IMR-90 (cell line): ENCODE results near the gene NXN. TPM values are rescaled to one million over a fixed set of nuclear protein-coding genes. Genes with fewer than 3 reads are reported as not detected.
A peak's percentile ranks its signal among the peaks of the same experiment; 100 is the strongest.
"Not testable (repeated sequence)": the region's sequence is repeated elsewhere in the genome, so short reads cannot be mapped to it uniquely, and the experiment has no call there.

Experiments
- ATAC-seq: fragments of 200-7000 bp; cut with Tn5 transposase; 2 replicates; pipeline ENCODE4 v1.9.1; 2020; ENCODE audit warnings: low read depth, mild to moderate bottlenecking, moderate library complexity
- BruUV-seq: library from RNA; stranded (reverse); fragments of 400-500 nt; replicated peaks from 2 replicates; lab custom pipeline; 2021; lab: Mats Ljungman, UMichigan
- CTCF ChIA-PET: fragments of 300-600 bp; formaldehyde crosslinking; extraction: SDS; loops from one replicate; lab custom pipeline; 2021; ENCODE audit warnings: antibody characterized with exemption; lab: Yijun Ruan, JAX
- POLR2A ChIA-PET: fragments of 300-600 bp; sonication (Branson Sonifier 250); formaldehyde crosslinking; loops from one replicate; lab custom pipeline; 2022; ENCODE audit warnings: antibody characterized with exemption; ENCODE audit not compliant: unreplicated experiment; lab: Charles Lee
- DNase-seq: peaks from one replicate; pipeline ENCODE4 v3.0.0; 2013
- H2AFZ ChIP-seq: replicated peaks from 2 replicates; pipeline ENCODE3; 2013; ENCODE audit warnings: low read length, mild to moderate bottlenecking; ENCODE audit not compliant: poor library complexity
- H2AK5ac ChIP-seq: 2 replicates; pipeline ENCODE4 v1.6.1; 2013; ENCODE audit warnings: low read depth, low read length, inconsistent platforms
- H2AK9ac ChIP-seq: replicated peaks from 2 replicates; pipeline ENCODE3; 2013; ENCODE audit warnings: mild to moderate bottlenecking, low read depth, low read length, moderate library complexity; ENCODE audit not compliant: poor library complexity
- H2BK120ac ChIP-seq: 2 replicates; pipeline ENCODE4 v1.6.1; 2013; ENCODE audit warnings: low read depth, low read length, inconsistent platforms
- H2BK15ac ChIP-seq: 3 replicates; pipeline ENCODE4 v1.6.1; 2013; ENCODE audit warnings: low read depth, low read length, inconsistent platforms
- H2BK20ac ChIP-seq: 2 replicates; pipeline ENCODE4 v1.6.1; 2013; ENCODE audit warnings: low read depth, mild to moderate bottlenecking, inconsistent platforms, low read length, moderate library complexity
- H2BK5ac ChIP-seq: 2 replicates; pipeline ENCODE4 v1.6.1; 2013; ENCODE audit warnings: mild to moderate bottlenecking, low read depth, low read length, inconsistent platforms; ENCODE audit not compliant: poor library complexity, severe bottlenecking
- H3K14ac ChIP-seq: replicated peaks from 2 replicates; pipeline ENCODE4 v1.6.1; 2013; ENCODE audit warnings: low read depth, low read length, inconsistent platforms
- H3K18ac ChIP-seq: 2 replicates; pipeline ENCODE4 v1.6.1; 2013; ENCODE audit warnings: low read depth, low read length, control low read depth
- H3K23ac ChIP-seq: 2 replicates; pipeline ENCODE4 v1.6.1; 2013; ENCODE audit warnings: low read depth, low read length, inconsistent platforms
- H3K27ac ChIP-seq: 2 replicates; pipeline ENCODE4 v1.5.1; 2013; ENCODE audit warnings: mild to moderate bottlenecking, control low read depth, low read length; ENCODE audit not compliant: insufficient read depth
- H3K27me3 ChIP-seq: 2 replicates; pipeline ENCODE4 v1.6.1; 2013; ENCODE audit warnings: low read length; ENCODE audit not compliant: control insufficient read depth, insufficient read depth
- H3K36me3 ChIP-seq: 2 replicates; pipeline ENCODE4 v1.6.1; 2013; ENCODE audit warnings: low read length, mixed read lengths; ENCODE audit not compliant: control insufficient read depth, insufficient read depth
- H3K4ac ChIP-seq: 2 replicates; pipeline ENCODE4 v1.6.1; 2013; ENCODE audit warnings: low read depth, low read length, inconsistent platforms
- H3K4me1 ChIP-seq: 2 replicates; pipeline ENCODE4 v1.6.1; 2013; ENCODE audit warnings: low read length, mixed read lengths; ENCODE audit not compliant: control insufficient read depth, insufficient read depth
- H3K4me2 ChIP-seq: 2 replicates; pipeline ENCODE4 v1.6.1; 2013; ENCODE audit warnings: low read depth, mild to moderate bottlenecking, control low read depth, low read length, moderate library complexity
- H3K4me3 ChIP-seq: 2 replicates; pipeline ENCODE4 v1.5.1; 2013; ENCODE audit warnings: low read depth, mild to moderate bottlenecking, control low read depth, low read length, moderate library complexity; ENCODE audit not compliant: insufficient read depth
- H3K56ac ChIP-seq: 2 replicates; pipeline ENCODE4 v1.6.1; 2013; ENCODE audit warnings: low read length, inconsistent platforms; ENCODE audit not compliant: insufficient read depth; ENCODE audit errors: extremely low read depth
- H3K79me1 ChIP-seq, 2 experiments: 2 replicates each; pipeline ENCODE4 v1.6.1; 2013; ENCODE audit warnings: low read length in 2 of 2, inconsistent platforms in 1 of 2, low read depth in 1 of 2
- H3K9ac ChIP-seq: 2 replicates; pipeline ENCODE4 v1.6.1; 2013; ENCODE audit warnings: low read depth, low read length, control low read depth
- H3K9me1 ChIP-seq: 2 replicates; pipeline ENCODE4 v1.6.1; 2013; ENCODE audit warnings: low read length, inconsistent platforms; ENCODE audit not compliant: insufficient read depth
- H3K9me3 ChIP-seq: 2 replicates; pipeline ENCODE4 v1.6.1; 2013; ENCODE audit warnings: low read length; ENCODE audit not compliant: control insufficient read depth, insufficient read depth
- H4K20me1 ChIP-seq: 2 replicates; pipeline ENCODE4 v1.6.1; 2013; ENCODE audit warnings: low read length, inconsistent platforms; ENCODE audit not compliant: insufficient read depth
- H4K5ac ChIP-seq: 2 replicates; pipeline ENCODE4 v1.6.1; 2013; ENCODE audit warnings: mild to moderate bottlenecking, low read depth, low read length, control low read depth
- H4K8ac ChIP-seq, 2 experiments: 2 replicates each; pipeline ENCODE4 v1.6.1; 2013; ENCODE audit warnings: low read depth in 2 of 2, low read length in 2 of 2, control low read depth in 1 of 2, inconsistent platforms in 1 of 2
- H4K91ac ChIP-seq: 2 replicates; pipeline ENCODE4 v1.6.1; 2013; ENCODE audit warnings: low read depth, low read length, inconsistent platforms; ENCODE audit not compliant: insufficient read depth
- WGBS, 2 experiments: methylation state at CpG; one replicate each; pipeline versions ENCODE4 v1.1.5 to v1.1.7; 2013; ENCODE audit warnings: missing lambda C conversion rate in 2 of 2; ENCODE audit not compliant: insufficient read length in 1 of 2; ENCODE audit errors: extremely low coverage in 2 of 2; 5-methylcytosine and 5-hydroxymethylcytosine counted together
- dilution Hi-C: fragments of 300-500 bp; cut with HindIII; formaldehyde crosslinking; loops from one replicate; pipeline ENCODE4 v1.14.3; 2018; ENCODE audit warnings: low sequenced_read_pairs; ENCODE audit not compliant: unreplicated experiment
- in situ Hi-C: fragments of 300-500 bp; cut with MboI; formaldehyde crosslinking; loops from 3 replicates; pipeline ENCODE4 v1.14.3; 2019; ENCODE audit warnings: low sequenced_read_pairs, inconsistent platforms, mixed read lengths
- intact Hi-C: fragments of 100-400 bp; cut with micrococcal nuclease; formaldehyde crosslinking; loops from 2 replicates; pipeline ENCODE4 v1.10.0; 2022
- polyA plus RNA-seq, 3 experiments: library from polyadenylated mRNA; depleted of rRNA; stranded (reverse); fragments of >200 nt; gene quantifications; 2 replicates each; pipeline ENCODE4 v1.2.3, GENCODE V29; 2012; ENCODE audit warnings: low replicate concordance in 1 of 3
- total RNA-seq: library from RNA; depleted of rRNA; stranded (reverse); fragments of >200 nt; gene quantifications from 2 replicates; pipeline ENCODE4 v1.2.3, GENCODE V29; 2012
- TF ChIP-seq, protein P1 (sequence below): conservative IDR thresholded peaks from 2 replicates; pipeline ENCODE4 v1.5.1; 2012; ENCODE audit warnings: mild to moderate bottlenecking, low read depth, low read length, improper control_type of control experiment

Gene NXN
- total and polyA plus RNA-seq, 2 of the 4 experiments (the other 2 are of a cell fraction), result 52.5 to 116 TPM

GRCh38 chr17:996554-997344, 17.2 kb upstream of the NXN start, which contains the start of gene TIMM22 (continued):
- TF ChIP-seq, protein P1, sequence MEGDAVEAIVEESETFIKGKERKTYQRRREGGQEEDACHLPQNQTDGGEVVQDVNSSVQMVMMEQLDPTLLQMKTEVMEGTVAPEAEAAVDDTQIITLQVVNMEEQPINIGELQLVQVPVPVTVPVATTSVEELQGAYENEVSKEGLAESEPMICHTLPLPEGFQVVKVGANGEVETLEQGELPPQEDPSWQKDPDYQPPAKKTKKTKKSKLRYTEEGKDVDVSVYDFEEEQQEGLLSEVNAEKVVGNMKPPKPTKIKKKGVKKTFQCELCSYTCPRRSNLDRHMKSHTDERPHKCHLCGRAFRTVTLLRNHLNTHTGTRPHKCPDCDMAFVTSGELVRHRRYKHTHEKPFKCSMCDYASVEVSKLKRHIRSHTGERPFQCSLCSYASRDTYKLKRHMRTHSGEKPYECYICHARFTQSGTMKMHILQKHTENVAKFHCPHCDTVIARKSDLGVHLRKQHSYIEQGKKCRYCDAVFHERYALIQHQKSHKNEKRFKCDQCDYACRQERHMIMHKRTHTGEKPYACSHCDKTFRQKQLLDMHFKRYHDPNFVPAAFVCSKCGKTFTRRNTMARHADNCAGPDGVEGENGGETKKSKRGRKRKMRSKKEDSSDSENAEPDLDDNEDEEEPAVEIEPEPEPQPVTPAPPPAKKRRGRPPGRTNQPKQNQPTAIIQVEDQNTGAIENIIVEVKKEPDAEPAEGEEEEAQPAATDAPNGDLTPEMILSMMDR, result peak; percentile 95

DNA sequence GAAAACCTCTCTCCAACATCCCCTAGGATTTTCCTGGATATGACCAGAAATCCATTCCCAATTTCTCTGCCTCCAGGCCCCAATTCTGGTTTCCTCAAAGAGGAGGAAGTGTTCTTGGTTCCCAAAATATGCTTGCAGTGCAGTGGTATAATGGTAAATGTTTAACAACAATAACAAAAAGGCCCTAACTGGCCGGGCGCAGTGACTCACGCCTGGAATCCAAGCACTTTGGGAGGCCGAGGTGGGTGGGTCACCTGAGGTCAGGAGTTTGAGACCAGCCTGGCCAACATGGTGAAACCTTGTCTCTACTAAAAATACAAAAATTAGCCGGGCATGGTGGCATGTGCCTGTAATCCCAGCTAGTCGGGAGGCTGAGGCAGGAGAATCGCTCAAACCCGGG, 15.7 kb upstream of the NXN start:
- H2BK5ac ChIP-seq, H4K5ac ChIP-seq, in situ Hi-C loops, ATAC-seq, H3K18ac ChIP-seq, H3K9me3 ChIP-seq, H3K4me1 ChIP-seq, H2BK15ac ChIP-seq, H3K9ac ChIP-seq, H3K4ac ChIP-seq, H2AK9ac ChIP-seq, H4K8ac ChIP-seq, H3K36me3 ChIP-seq, H3K4me2 ChIP-seq, BruUV-seq, H3K23ac ChIP-seq, H3K56ac ChIP-seq, H3K27me3 ChIP-seq, H2AFZ ChIP-seq, POLR2A ChIA-PET, H2AK5ac ChIP-seq, H2BK120ac ChIP-seq, H2BK20ac ChIP-seq, H3K4me3 ChIP-seq, H3K27ac ChIP-seq, H3K14ac ChIP-seq, H3K9me1 ChIP-seq, H4K91ac ChIP-seq, DNase-seq: not testable (repeated sequence)
- WGBS, 2 experiments, result 96% methylated on average over 4 of the region's 8 CpGs; no CpG with 5 or more reads in 1 of the 2 experiments
- peaks cover 21 to 29% of the 10 kb centered on the region in 2 experiments for H3K79me1 ChIP-seq
- intact Hi-C loops, result loop anchor here (5.0 kb wide), 2 partner anchors 583 to 853 kb away; a partner anchor contains a TSS
- dilution Hi-C loops, result loop anchor here (25.0 kb wide), 1 partner anchor 208 kb away; the partner anchor contains the start of genes GLOD4 and MRM3
- CTCF ChIA-PET, result interaction anchor here (1.9 kb wide), 1 partner anchor 14 kb away, joined by 7 read pairs; no protein-coding TSS in a partner anchor
- H4K20me1 ChIP-seq, result peaks cover 20% of the 10 kb centered on the region
